ES-I3 (cell line): Measurements from ENCODE around the gene PNCK.

Source experiments
- H3K36me3 ChIP-seq: 2 replicates; pipeline ENCODE4 v1.6.1; 2013; ENCODE audit warnings: mild to moderate bottlenecking, low read length, control low read depth, moderate library complexity; ENCODE audit not compliant: insufficient read depth
- H3K4me1 ChIP-seq: 2 replicates; pipeline ENCODE4 v1.6.1; 2013; ENCODE audit warnings: mild to moderate bottlenecking, control low read depth, low read length; ENCODE audit not compliant: insufficient read depth
- H3K9ac ChIP-seq: 2 replicates; pipeline ENCODE4 v1.6.1; 2013; ENCODE audit warnings: low read depth, mild to moderate bottlenecking, low read length, moderate library complexity
- H3K9me3 ChIP-seq: 2 replicates; pipeline ENCODE4 v1.6.1; 2013; ENCODE audit warnings: mild to moderate bottlenecking, low read length, moderate library complexity; ENCODE audit not compliant: control insufficient read depth, insufficient read depth

PNCK gene

DNA sequence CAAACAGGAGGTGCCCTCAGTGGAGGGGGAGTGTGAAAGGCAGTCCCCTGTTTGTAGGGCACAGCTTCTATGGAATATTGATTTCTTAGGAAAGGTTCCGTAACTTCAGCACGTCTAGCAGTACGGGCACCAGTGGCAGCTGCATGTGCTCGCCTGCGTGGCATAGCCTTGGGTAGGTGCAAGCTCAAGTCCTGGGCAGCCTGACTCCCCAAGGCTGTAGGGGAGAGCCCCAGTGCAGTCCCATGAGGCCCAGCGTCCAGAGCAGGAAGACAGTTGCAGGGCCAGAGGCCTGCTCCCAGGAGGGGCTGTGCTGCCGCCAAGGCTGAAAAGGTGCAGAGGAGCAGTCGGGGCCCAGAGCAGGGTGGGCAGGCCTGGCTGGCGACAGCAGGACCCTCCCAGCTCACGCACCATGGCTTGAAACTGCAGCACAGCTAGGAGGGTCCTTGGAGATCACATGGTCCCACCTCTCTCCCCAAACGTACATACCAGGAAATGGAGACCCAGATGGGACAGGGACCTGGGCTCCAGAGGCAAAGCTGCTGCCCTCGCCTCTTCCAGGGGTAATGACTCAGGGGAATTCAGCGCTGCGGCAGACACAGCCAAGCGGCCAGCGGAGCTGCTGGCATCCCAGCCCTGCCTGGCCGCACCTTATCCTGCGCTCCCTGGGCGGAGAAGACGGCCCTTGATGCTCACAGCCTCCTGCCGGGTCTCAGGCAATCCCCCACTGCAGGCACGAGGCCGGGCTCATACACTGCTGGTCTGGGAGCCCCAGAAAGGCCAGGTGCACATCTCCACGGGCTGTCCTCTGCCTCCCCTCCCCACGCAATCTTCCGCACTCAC lies 32.7 kb downstream of the PNCK start:
- Histone ChIP-seq H3K36me3 (no peaks in the 10 kb centered on the region), H3K9ac (peak overlapping the region; percentile 46; the same call in 1 of the 2 replicates), H3K9me3 (no peaks in the 10 kb centered on the region), H3K4me1 (peaks cover 8% of the 10 kb centered on the region; the same call in 1 of the 2 replicates)

DNA sequence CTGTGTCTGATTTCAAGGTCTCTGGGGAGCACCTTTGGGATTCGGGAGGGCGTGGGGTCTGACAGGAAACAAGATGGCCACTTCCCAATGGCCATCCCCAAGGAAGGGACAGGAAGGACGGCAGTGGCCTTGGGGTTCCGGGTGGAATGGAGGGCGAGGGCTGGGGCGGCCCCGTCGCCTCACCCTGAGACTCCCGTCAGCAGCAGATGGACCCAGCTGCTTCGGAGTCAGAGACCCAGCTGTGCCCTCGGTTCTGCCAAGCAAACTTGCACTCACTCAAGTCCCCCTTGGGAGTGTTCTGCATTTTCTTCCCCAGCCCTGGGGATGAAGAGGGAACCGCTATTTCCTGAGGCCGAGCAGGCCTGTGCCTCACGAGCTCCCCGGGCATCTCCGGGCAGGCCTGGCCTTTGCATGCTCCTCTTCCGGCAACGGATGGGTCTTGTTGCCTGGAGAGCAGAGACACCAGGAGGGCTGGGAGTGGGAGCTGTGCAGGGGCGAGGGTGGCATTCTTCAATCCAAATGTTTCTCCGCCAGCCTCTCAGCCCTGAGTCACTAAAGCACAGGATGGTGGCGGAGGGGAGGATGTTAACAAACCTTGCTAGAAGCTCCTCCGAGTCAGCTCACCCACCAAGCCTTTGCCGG lies 33.4 kb downstream of the PNCK start:
- H3K9ac ChIP-seq, result no peak overlapping the region
- H3K4me1 ChIP-seq, result peaks cover 8% of the 10 kb centered on the region; the same call in 1 of the 2 replicates
- no peaks in the 10 kb centered on the region for H3K9me3 ChIP-seq
- no peaks in the 10 kb centered on the region for H3K36me3 ChIP-seq

DNA sequence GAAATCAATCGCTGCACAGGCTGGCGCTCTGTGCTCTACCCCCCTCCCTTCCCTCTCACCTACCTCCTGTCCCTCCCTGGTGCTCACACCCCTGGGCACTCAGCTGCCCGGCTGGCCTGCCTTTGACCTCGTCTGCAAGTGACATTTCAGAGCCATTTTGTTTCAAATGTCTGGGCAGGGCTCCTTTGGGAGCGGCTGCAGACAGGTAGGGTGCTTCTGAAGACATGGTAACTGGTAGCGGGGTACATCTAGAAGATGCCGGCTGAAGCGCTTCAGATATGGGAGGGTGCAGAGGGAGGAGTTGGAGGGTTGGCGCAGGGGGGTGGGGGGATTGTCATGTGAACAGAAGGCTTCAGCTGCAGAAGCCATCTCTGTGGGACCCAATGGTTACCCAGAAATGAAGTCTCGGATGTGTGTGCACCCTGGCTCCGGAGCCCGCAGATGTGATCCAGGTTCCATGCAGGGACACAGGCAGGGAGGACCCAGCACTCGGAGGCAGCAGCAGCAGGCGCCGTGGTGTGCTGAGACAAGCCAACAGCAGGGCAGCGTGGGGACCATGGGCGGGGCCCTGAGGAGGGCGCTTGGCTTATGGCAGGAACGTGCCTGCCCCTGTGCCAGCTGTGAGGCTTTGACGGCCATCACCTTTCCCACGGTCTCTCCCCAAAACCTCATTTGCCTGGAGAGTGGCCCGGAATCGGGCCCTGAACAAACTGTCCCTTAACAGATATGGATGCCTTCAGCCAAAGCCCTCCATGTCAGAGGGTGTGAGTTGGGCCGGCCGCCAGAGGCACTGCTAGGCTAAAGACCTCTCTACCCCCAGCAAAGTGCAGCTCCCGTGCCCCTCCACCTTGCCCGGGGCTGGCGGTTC lies 34.2 kb downstream of the PNCK start:
- Histone ChIP-seq H3K36me3 (no peaks in the 10 kb centered on the region), H3K4me1 (peaks cover 8% of the 10 kb centered on the region; the same call in 1 of the 2 replicates), H3K9ac (no peak overlapping the region), H3K9me3 (no peaks in the 10 kb centered on the region)

DNA sequence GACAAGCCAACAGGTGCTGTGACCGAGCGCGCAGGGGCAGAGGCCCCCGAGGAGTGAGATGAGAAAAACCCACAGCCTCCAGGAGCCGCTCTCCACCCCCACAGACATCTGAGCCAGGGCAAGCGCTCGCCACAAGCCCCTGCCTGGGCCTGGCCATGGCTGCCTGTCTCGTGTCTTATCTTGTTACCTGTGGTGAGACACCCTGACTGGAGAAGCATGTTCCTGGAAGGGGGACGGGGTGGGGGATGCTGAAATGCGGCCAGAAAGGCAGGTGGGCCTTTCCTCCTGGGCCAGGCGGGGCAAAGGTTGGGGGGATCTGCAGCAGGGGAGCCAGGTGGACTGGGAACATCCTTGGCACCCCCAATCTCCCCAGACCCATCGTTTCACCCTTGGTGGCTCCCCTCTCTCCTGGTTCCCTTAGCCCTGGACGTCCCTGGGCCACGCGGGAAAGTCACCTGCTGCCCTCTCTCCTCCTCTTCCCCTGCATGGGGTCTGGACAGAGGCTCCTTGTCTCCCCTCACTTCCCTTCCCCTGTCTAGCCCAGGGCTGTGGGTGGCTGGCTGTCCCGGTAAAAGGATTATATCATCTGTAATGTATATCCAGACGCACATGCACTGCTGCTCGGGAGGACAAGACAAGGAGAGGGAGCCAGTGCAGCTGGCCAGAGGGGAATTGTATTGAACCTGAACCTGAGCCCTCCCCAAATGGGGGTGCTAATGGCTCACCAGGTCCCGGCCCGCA lies 35.0 kb downstream of the PNCK start:
- no peaks in the 10 kb centered on the region for H3K9me3 ChIP-seq

GRCh38 chrX:153638041-153638371 lies 35.6 kb downstream of the PNCK start:
- Histone ChIP-seq H3K36me3 (no peaks in the 10 kb centered on the region), H3K9ac (no peak overlapping the region), H3K4me1 (peaks cover 8% of the 10 kb centered on the region; the same call in 1 of the 2 replicates), H3K9me3 (no peaks in the 10 kb centered on the region)

More for the DNA sequence above, 35.0 kb downstream of the PNCK start:
- no peaks in the 10 kb centered on the region for H3K36me3 ChIP-seq
- no peak overlapping the region for H3K9ac ChIP-seq
- peaks cover 8% of the 10 kb centered on the region; the same call in 1 of the 2 replicates for H3K4me1 ChIP-seq

DNA sequence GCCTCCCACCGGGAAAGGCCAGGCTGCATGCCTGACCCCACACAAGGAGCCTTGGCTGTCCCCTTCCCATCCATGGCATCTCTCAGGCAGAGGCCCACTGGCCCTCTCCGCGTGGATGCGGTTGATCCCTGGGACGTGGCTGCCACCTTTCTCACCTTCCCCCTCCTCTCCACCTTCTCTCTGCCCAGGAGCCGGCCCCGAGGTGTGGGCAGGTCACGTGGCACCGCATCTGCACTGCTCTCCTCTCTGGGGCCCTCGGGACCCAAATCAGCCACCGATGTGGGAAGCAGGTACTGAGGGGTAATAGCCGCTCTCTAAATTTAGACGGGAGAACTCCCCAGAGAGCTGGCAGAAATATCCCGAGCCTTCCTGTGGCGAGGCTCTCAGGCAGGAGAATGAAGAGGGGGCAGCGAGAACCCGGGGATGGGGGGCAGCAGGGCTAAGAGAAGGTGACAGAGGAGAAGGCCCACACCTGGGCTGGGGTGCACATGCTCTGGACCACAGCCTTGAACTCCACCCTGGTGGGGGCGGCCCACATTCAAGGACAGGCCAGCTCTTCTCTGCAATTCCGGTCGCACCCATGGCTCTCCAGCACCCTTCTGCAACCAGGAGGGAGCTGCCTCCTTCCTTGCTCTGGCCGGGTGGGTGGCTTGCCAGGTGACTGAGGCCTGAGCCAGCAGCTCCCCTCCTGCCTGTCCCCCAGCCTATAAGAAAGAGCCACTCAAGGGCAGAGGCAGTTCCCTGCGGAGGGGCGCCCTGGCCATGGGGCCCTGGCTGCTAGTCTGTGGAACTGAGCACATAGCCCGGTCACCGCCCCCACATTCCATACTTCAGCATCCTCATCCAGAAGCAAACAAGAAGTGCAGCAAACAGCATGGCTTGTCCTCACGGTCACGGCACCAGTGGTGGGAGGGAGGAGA lies 36.2 kb downstream of the PNCK start:
- no peaks in the 10 kb centered on the region for H3K36me3 ChIP-seq
- peaks cover 4% of the 10 kb centered on the region; the same call in 1 of the 2 replicates for H3K4me1 ChIP-seq

DNA sequence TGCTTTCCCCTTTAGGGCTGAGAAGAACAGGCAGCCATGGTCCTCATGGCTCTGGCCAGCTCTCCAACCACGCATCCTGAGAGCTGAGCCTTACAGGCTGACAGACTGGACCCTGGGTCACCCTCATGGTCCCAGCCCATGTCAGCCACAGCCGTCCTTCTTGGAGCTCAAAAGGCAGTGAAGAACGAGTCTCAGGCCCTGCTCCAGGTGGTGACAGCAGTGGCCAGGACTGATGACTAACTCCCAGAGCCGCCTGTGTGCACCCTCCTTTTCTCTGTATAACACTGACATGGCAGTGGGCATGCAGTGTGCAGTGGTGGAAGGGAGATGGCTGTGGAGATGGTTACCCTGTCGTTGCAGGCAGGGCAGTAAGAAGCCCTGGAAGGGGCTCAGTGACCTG lies 36.9 kb downstream of the PNCK start:
- no peaks in the 10 kb centered on the region for H3K9me3 ChIP-seq
- peaks cover 4% of the 10 kb centered on the region; the same call in 1 of the 2 replicates for H3K4me1 ChIP-seq
- no peaks in the 10 kb centered on the region for H3K36me3 ChIP-seq

More for the DNA sequence above, 36.2 kb downstream of the PNCK start:
- Histone ChIP-seq H3K9me3 (no peaks in the 10 kb centered on the region), H3K9ac (no peak overlapping the region)

DNA sequence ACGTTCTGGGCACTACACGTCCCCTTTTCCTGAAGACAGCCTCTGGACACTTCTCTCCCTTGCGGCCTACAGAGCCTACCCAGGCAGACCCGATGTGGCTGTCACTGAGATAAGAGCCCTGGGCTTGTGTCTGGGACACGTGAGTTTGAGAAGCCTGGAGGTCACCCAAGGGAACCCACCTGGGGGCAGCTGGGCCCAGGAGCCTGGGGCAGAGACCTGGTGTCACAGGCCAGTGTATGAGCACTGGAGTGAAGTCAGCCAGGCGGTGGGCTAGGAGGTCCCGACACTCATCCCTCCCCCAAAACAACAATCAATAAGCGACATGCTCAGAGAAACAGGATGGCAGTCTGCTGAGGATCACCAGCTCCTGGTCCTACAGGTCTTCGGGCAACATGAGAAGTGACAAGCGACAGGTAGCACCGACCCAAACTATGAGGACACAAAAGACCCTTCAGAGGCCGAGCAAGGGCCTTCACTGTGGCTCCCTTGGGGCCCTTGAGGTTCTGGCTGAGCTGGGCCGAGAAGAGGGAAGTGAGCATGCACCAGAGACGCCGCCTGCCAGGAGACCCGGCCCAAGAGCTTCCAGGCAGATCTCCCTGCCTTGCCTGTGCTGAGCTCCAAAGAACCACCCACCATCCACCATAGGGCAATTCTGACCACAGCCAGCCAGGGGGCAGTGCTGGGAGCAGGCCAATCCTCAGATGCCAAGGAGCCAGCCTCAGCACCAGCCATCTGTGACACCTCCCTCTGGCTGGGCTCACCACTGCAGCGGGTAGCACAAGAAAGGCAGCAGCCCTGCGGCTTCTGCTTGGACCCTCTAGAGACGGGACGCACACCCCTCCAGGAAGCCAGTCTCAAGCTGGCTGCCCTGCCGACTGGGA lies 37.6 kb downstream of the PNCK start:
- Histone ChIP-seq H3K9ac (no peak overlapping the region), H3K4me1 (no peaks in the 10 kb centered on the region; the same call in 1 of the 2 replicates), H3K9me3 (no peaks in the 10 kb centered on the region), H3K36me3 (no peaks in the 10 kb centered on the region)

More for the DNA sequence above, 36.9 kb downstream of the PNCK start:
- H3K9ac ChIP-seq, result no peak overlapping the region

DNA sequence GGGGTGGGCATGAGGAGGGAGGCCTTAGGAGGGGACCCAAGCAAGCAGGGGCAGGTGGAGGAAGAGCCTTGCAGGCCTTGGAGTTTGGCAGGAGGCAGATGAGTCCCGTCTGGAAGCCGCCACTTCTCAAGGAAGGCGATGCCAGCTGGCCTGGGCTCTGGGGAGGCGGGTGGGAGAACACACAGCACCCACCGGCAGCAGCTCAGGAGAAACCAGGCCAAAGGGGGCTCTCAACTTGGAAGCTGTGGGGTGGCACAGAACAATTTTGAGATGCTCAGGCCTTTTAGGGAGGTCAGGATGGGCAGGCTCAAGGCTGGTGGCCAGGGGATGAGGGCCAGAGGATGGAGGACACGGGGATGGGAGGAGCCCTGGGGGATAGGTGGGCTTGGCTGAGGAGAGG lies 38.2 kb downstream of the PNCK start:
- Histone ChIP-seq H3K9ac (no peak overlapping the region), H3K4me1 (no peaks in the 10 kb centered on the region), H3K36me3 (no peaks in the 10 kb centered on the region), H3K9me3 (no peaks in the 10 kb centered on the region)

GRCh38 chrX:153634832-153635231 lies 38.8 kb downstream of the PNCK start:
- Histone ChIP-seq H3K4me1 (no peaks in the 10 kb centered on the region), H3K36me3 (no peaks in the 10 kb centered on the region), H3K9me3 (no peaks in the 10 kb centered on the region), H3K9ac (no peak overlapping the region)

GRCh38 chrX:153634236-153634635 lies 39.4 kb downstream of the PNCK start:
- no peaks in the 10 kb centered on the region for H3K9me3 ChIP-seq
- H3K36me3 ChIP-seq, result no peaks in the 10 kb centered on the region
- no peak overlapping the region for H3K9ac ChIP-seq
- no peaks in the 10 kb centered on the region for H3K4me1 ChIP-seq

- Histone ChIP-seq H3K9me3 (no peaks in the 10 kb centered on the region), H3K36me3 (no peaks in the 10 kb centered on the region), H3K9ac (no peak overlapping the region), H3K4me1 (no peaks in the 10 kb centered on the region)
These were observed 39.9 kb downstream of the PNCK start for GRCh38 chrX:153633607-153634180.
